NT2/D1 (cell line): ENCODE results near the gene ATR.

Experiments used
- DNase-seq: peaks from one replicate; pipeline ENCODE4 v3.0.0-alpha.2; 2011; ENCODE audit warnings: low read depth, low spot score
- H3K27me3 ChIP-seq: 2 replicates; pipeline ENCODE4 v1.6.0; 2011; ENCODE audit warnings: mild to moderate bottlenecking; ENCODE audit not compliant: insufficient read length, insufficient read depth
- H3K36me3 ChIP-seq: 2 replicates; pipeline ENCODE4 v1.6.1; 2011; ENCODE audit warnings: mild to moderate bottlenecking, low read length, mixed read lengths; ENCODE audit not compliant: insufficient read depth, insufficient read length
- H3K4me1 ChIP-seq: 2 replicates; pipeline ENCODE4 v1.5.1; 2011; ENCODE audit not compliant: insufficient read depth, insufficient read length
- H3K4me3 ChIP-seq: 2 replicates; pipeline ENCODE4 v1.5.1; 2011; ENCODE audit warnings: low read depth; ENCODE audit not compliant: insufficient read length
- H3K9ac ChIP-seq: 2 replicates; pipeline ENCODE4 v1.6.0; 2011; ENCODE audit warnings: low read depth; ENCODE audit not compliant: insufficient read length
- H3K9me3 ChIP-seq: 2 replicates; pipeline ENCODE4 v1.5.1; 2011; ENCODE audit warnings: mild to moderate bottlenecking, low read length; ENCODE audit not compliant: insufficient read depth
- SUZ12 ChIP-seq: IDR thresholded peaks from 2 replicates; pipeline ENCODE4 v1.6.1; 2011; ENCODE audit not compliant: insufficient read length, insufficient read depth; ENCODE audit errors: extremely low read depth
- YY1 ChIP-seq: IDR thresholded peaks from 2 replicates; pipeline ENCODE4 v1.6.1; 2011; ENCODE audit not compliant: insufficient read length, insufficient read depth
- ZNF274 ChIP-seq: IDR thresholded peaks from 2 replicates; pipeline ENCODE4 v1.6.1; 2011; ENCODE audit warnings: mild to moderate bottlenecking, low read depth, low read length

ATR gene

DNA sequence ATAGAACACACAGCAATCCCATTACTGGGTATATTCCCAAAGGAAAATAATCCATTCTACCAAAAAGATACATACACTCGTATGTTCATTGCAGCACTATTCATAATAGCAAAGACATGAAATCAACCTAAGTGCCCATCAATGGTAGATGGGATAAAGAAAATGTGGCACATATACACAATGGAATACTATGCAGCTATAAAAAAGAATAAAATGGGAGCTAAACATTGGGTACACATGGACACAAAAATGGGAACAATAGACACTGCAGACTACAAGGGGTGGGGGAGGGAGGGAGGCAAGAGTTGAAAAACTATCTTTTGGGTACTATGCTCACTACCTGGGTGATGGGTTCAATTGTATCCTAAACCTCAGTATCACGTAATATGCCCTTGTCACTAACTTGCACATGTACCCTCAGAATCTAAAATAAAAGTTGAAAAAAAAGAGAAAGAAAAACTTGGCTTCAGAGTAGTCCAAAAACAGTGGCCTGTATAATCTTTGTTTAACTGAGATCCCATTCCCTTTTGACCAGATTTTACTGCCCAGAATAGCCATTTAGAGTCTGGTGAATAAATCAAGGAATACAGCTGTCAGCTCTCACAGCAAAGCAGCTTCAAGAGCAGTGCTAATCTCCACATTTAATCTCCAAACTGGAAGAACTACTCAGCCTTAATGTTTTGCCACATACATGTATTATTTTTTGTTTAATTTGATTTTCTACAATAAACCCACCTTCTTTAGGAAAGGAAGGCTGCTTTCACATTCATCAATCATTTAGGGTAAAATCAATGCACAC, 76.1 kb downstream of the ATR start:
- no peak overlapping the region for H3K9ac ChIP-seq
- H3K4me3 ChIP-seq = no peak overlapping the region
- H3K27me3 ChIP-seq = no peaks in the 10 kb centered on the region
- H3K36me3 ChIP-seq = peaks cover 25% of the 10 kb centered on the region
- no peak for TF ChIP-seq ZNF274
- no peak for TF ChIP-seq SUZ12
- no peak for TF ChIP-seq YY1
- no peaks in the 10 kb centered on the region for H3K9me3 ChIP-seq
- H3K4me1 ChIP-seq = no peaks in the 10 kb centered on the region
- no peak for DNase-seq

DNA sequence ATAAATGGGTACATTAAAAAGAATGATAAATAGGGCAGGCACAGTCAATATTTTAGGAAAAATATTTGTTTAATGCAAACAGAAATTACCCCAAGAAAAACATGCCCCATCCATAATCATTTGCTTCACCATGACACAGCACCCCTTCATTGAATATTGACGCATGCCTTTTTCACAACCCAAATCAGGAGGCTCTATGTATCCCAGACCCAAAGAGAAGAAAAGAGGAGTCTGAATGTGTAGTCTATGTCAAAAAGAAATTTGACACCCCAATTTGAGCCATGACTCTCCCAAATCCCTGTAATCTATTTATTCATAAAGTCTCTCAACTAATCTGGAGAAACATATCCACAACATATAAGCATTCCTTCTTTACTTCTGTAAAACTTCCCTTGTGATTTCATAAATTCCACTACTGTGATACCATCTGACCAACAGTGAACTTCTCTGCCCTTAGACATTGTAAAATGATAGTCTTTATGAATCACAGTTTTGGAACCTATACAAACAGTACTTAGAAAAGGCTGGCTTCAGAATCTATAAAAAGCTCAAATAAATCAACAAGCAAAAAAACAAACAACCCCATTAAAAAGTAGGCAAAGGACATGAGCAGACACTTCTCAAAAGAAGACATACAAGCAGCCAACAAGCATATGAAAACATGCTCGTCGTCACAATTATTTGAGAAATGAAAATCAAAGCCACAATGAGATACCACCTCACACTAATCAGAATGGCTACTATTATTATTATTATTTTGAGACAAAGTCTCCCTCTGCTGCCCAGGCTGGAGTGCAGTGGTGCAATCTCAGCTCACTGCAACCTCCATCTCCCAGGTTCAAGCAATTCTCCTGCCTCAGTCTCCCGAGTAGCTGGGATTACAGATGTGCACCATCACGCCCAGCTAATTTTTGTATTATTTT, 77.3 kb downstream of the ATR start:
- H3K9me3 ChIP-seq = no peaks in the 10 kb centered on the region
- H3K9ac ChIP-seq = no peak overlapping the region
- H3K4me1 ChIP-seq = no peaks in the 10 kb centered on the region
- no peak for TF ChIP-seq YY1
- no peak for TF ChIP-seq ZNF274
- no peak for TF ChIP-seq SUZ12
- H3K27me3 ChIP-seq = no peaks in the 10 kb centered on the region
- DNase-seq = no peak
- no peak overlapping the region for H3K4me3 ChIP-seq
- H3K36me3 ChIP-seq = peaks cover 34% of the 10 kb centered on the region

DNA sequence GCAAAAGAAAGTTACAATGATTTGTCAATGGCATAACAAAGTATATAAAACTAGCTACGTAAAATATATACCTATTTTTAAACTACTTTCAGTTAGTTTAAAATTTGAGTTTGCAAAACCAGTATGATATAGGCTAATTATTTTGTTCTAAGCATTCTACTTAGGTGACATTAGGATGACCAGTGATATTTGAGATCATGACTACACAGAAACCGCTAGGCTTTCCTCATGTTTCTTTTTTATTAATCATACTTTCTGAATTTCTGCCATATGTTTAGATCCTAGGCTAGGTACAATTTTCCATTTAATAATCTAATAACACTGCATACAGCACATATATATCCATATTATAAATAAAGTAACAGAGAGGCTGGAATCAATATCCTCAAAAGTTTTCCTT, 78.3 kb downstream of the ATR start:
- Histone ChIP-seq H3K4me3 (no peak overlapping the region), H3K9ac (no peak overlapping the region), H3K4me1 (no peaks in the 10 kb centered on the region), H3K9me3 (no peaks in the 10 kb centered on the region), H3K36me3 (peaks cover 35% of the 10 kb centered on the region), H3K27me3 (no peaks in the 10 kb centered on the region)
- no peak for DNase-seq
- TF ChIP-seq YY1 (no peak), ZNF274 (no peak), SUZ12 (no peak)

DNA sequence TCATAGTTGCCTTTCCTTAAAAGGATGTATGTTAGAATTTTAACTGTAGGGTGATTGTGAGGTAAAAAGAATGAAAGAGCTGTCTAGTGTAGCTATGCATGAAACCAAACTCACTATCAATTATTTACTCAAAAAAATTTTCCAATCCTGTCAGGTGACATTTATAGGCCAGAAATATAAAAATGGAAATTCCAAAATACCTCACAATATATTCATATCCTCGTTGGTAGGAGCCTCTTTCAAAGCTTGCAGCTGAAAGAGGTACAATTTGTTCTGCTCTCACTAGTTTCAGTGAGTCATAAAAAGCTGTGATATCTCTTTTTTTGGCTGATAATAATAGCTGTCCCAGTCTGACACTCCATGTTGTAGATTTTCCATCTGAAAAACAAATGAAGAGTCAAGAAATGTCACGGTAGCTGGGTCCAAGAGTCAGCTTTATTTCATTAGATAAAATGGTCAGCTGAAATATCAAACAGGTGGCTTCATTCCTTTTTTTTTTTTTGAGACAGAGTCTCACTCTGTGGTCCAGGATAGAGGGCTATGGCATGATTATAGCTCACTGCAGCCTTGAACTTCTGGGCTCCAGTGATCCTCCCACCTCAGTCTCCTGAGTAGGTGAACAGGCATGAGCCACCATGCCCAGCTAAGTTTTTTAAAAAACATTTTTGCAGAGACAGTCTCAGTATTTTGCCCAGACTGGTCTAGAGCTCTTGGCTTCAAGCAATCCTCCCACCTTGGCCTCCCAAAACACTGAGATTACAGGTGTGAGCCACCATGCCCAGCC, 79.9 kb downstream of the ATR start:
- DNase-seq = no peak
- Histone ChIP-seq H3K4me3 (no peak overlapping the region), H3K27me3 (no peaks in the 10 kb centered on the region), H3K36me3 (peaks cover 33% of the 10 kb centered on the region), H3K9me3 (no peaks in the 10 kb centered on the region), H3K9ac (no peak overlapping the region), H3K4me1 (no peaks in the 10 kb centered on the region)
- no peak for TF ChIP-seq ZNF274
- no peak for TF ChIP-seq YY1
- TF ChIP-seq SUZ12 = no peak

DNA sequence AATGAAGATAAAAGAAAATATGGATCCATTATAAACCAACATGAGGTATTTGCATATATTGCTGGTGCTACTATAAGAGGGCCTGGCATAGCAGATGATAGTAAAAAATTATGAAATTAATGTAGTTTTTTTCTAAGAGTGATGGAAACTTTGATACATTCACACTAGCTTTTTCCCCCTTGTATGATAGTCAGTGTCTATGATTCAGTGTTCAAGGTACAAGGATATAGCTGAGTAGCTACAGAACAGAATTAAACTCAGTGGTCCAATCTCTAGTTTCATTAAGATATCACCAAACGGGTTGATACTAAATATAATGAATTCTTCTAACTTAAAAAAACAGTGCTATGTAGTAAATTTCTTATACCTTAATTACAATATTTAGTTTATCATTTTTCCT, 80.8 kb downstream of the ATR start:
- Histone ChIP-seq H3K36me3 (peaks cover 37% of the 10 kb centered on the region), H3K9ac (no peak overlapping the region), H3K9me3 (no peaks in the 10 kb centered on the region), H3K27me3 (no peaks in the 10 kb centered on the region), H3K4me3 (no peak overlapping the region), H3K4me1 (no peaks in the 10 kb centered on the region)
- DNase-seq = no peak
- TF ChIP-seq ZNF274 = no peak
- no peak for TF ChIP-seq SUZ12
- no peak for TF ChIP-seq YY1

DNA sequence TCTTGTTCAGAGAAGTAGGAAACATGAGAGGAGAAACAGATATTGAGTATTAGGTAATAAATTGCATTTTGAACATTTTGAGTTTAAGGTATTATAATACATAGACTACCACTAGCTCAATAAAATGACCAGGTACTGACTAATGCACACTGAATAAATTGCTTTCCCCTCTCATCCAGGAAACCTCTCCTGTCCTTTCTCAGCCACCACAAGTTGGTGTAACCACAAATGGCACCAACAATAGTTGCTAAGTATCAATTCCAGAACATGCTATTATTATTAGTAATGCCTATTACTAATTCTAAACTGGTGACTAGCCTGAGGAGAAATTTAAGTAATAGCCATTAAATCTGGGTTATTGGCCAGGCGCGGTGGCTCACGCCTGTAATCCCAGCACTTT, 83.4 kb downstream of the ATR start:
- no peak for DNase-seq
- peaks cover 51% of the 10 kb centered on the region for H3K36me3 ChIP-seq
- no peaks in the 10 kb centered on the region for H3K4me1 ChIP-seq
- H3K9ac ChIP-seq = no peak overlapping the region
- no peak overlapping the region for H3K4me3 ChIP-seq
- TF ChIP-seq ZNF274 = no peak
- TF ChIP-seq YY1 = no peak
- TF ChIP-seq SUZ12 = no peak
- H3K9me3 ChIP-seq = no peaks in the 10 kb centered on the region
- no peaks in the 10 kb centered on the region for H3K27me3 ChIP-seq

DNA sequence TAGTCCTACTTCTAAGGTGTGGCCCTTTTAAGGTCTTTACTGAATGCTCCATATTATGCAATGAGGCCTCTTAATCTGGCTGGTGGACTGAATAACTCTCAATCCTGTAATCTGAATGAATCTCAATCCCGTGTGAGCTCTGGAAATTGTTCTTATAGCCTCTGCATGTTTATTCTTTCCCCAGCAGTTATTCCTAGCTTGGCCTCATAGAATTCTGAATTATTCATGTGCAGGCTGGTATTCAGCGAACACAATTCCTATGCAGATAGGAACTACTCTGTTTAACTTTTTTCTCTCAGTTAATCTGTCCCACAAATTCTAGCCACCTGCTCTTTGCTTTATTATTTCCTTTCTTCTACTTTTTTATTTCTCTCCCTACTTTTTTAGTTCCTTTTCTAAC, 86.3 kb downstream of the ATR start:
- no peaks in the 10 kb centered on the region for H3K9me3 ChIP-seq
- H3K36me3 ChIP-seq = peaks cover 40% of the 10 kb centered on the region

More for the DNA sequence above, 86.3 kb downstream of the ATR start:
- Histone ChIP-seq H3K9ac (no peak overlapping the region), H3K4me3 (no peak overlapping the region), H3K27me3 (no peaks in the 10 kb centered on the region), H3K4me1 (no peaks in the 10 kb centered on the region)
- DNase-seq = no peak
- TF ChIP-seq YY1 (no peak), SUZ12 (no peak), ZNF274 (no peak)
